Panc1 (cell line): ENCODE measurements around the gene CCND1. TPM values are rescaled to one million over a fixed set of nuclear protein-coding genes. Genes with fewer than 3 reads are reported as not detected.

ENCODE experiments used
- ATAC-seq: fragments of 200-7000 bp; cut with Tn5 transposase; 2 replicates; pipeline ENCODE4 v1.9.1; 2020; ENCODE audit warnings: mild to moderate bottlenecking, moderate library complexity
- BruUV-seq: library from RNA; stranded (reverse); fragments of 400-500 nt; replicated peaks from 2 replicates; lab custom pipeline; 2021; lab: Mats Ljungman, UMichigan
- CTCF ChIA-PET: fragments of 300-600 bp; sonication (Branson Sonifier 250); formaldehyde crosslinking; loops from one replicate; lab custom pipeline; 2022; ENCODE audit warnings: antibody characterized with exemption; lab: Charles Lee
- POLR2A ChIA-PET: fragments of 300-600 bp; sonication (Branson Sonifier 250); formaldehyde crosslinking; loops from one replicate; lab custom pipeline; 2022; ENCODE audit warnings: antibody characterized with exemption; lab: Charles Lee
- DNase-seq: peaks from one replicate; pipeline ENCODE4 v3.0.0-alpha.2; 2010; ENCODE audit warnings: low read depth, low spot score
- H3K27ac ChIP-seq: 2 replicates; pipeline ENCODE4 v1.5.1; 2011; ENCODE audit warnings: mild to moderate bottlenecking, low read length, inconsistent platforms
- H3K27me3 ChIP-seq: fragments of 200-500 bp; sonication (Bioruptor generic); 2 replicates; pipeline ENCODE4 v1.6.0; 2014; ENCODE audit warnings: low read length, inconsistent platforms; ENCODE audit not compliant: control insufficient read depth, insufficient read depth
- H3K36me3 ChIP-seq: fragments of 200-500 bp; sonication (Bioruptor generic); 2 replicates; pipeline ENCODE4 v1.5.1; 2014; ENCODE audit warnings: inconsistent platforms, mild to moderate bottlenecking, low read length, moderate library complexity; ENCODE audit not compliant: control insufficient read depth, insufficient read depth
- H3K4me1 ChIP-seq: 2 replicates; pipeline ENCODE4 v1.5.1; 2011; ENCODE audit warnings: inconsistent platforms, mild to moderate bottlenecking, low read length, moderate library complexity; ENCODE audit not compliant: control insufficient read depth, insufficient read depth
- H3K4me3 ChIP-seq, 2 experiments: 2 replicates each; pipeline ENCODE4 v1.5.1; 2011 to 2012; ENCODE audit warnings: low read depth in 2 of 2, low read length in 2 of 2, mild to moderate bottlenecking in 2 of 2, inconsistent platforms in 1 of 2, moderate library complexity in 1 of 2
- H3K9me3 ChIP-seq: fragments of 200-500 bp; sonication (Bioruptor generic); 2 replicates; pipeline ENCODE4 v1.5.1; 2014; ENCODE audit warnings: low read depth, mild to moderate bottlenecking, inconsistent platforms, low read length, moderate library complexity; ENCODE audit not compliant: control insufficient read depth, insufficient read depth
- POLR2AphosphoS5 ChIP-seq: IDR thresholded peaks from 2 replicates; pipeline ENCODE4 v1.6.1; 2012; ENCODE audit warnings: mild to moderate bottlenecking, low read depth, low read length, moderate library complexity
- SIN3A ChIP-seq: IDR thresholded peaks from 2 replicates; pipeline ENCODE4 v1.6.1; 2012; ENCODE audit warnings: low read depth, mild to moderate bottlenecking, low read length, moderate library complexity, borderline replicate concordance; ENCODE audit not compliant: insufficient read depth
- TCF7L2 ChIP-seq: IDR thresholded peaks from 2 replicates; pipeline ENCODE4 v1.6.1; 2011; ENCODE audit warnings: mild to moderate bottlenecking, low read depth, low read length, inconsistent platforms
- in situ Hi-C: cut with HindIII; loops from 2 replicates; pipeline ENCODE4 v1.10.0; 2016; ENCODE audit warnings: low sequenced_read_pairs, low pct_unique_long_range_greater_than_20kb
- intact Hi-C: fragments of 100-400 bp; cut with micrococcal nuclease; formaldehyde crosslinking; loops from one replicate; pipeline ENCODE4 v1.10.0; 2022; ENCODE audit not compliant: unreplicated experiment
- total RNA-seq: library from RNA; stranded (reverse); gene quantifications from one replicate; pipeline ENCODE4 v1.2.1, GENCODE V29; 2021; ENCODE audit not compliant: unreplicated experiment
- TF ChIP-seq, protein P1 (sequence below): fragments of 450-650 bp; IDR thresholded peaks from 2 replicates; pipeline ENCODE4 v1.5.1; 2017; ENCODE audit warnings: mild to moderate bottlenecking
- TF ChIP-seq, protein P2 (sequence below), 2 experiments: IDR thresholded peaks; 2 replicates each; pipeline ENCODE4 v1.6.1; 2011 to 2012; ENCODE audit warnings: low read depth in 2 of 2, control low read depth in 1 of 2, low read length in 1 of 2, mild to moderate bottlenecking in 1 of 2, moderate library complexity in 1 of 2; ENCODE audit not compliant: insufficient read depth in 1 of 2

The CCND1 gene
- total RNA-seq, 1 experiment from 2014 or later: 259 TPM

DNA sequence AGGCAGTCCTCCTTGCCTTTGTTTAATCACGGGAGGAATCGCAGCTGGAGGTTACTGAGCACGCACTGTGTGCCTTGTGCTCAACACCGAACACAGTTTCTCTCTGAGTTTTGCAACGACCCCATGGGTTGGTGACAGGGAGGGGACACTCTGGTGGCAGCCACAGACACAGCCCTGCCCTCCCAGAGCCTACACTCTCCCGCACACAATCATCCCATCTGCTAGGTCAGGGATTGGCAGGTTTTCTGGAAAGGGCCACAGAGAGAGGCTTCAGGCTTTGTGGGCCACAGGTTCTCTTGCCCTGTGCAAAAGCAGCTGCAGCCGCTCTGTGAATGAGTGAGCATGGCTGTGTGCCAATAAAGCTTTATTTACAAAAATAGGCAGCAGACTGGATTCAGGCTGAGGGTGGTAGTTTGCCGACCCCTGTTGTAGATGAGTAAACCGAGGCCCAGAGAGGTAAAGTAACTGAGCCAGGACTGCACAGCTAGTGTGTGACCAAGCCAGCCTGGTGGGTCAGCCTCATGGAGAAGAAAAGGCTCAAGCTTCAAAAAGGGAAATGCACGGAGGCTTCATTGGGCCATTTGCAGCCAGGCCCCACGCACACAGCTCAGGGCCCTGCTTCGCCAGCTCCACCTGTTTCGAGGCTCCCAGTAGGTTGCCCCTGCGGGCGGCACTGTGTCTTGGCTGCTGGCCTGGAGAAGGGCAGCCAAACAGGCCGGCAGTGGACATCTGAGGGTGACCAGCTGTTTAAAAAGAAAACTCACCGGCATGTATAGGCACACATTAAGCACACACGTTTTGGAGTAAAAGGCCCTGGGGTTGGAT is 17.9 kb downstream of the CCND1 start:
- BruUV-seq: no TSS peak
- no peak for DNase-seq
- no peak for TF ChIP-seq SIN3A
- TF ChIP-seq, protein P1, sequence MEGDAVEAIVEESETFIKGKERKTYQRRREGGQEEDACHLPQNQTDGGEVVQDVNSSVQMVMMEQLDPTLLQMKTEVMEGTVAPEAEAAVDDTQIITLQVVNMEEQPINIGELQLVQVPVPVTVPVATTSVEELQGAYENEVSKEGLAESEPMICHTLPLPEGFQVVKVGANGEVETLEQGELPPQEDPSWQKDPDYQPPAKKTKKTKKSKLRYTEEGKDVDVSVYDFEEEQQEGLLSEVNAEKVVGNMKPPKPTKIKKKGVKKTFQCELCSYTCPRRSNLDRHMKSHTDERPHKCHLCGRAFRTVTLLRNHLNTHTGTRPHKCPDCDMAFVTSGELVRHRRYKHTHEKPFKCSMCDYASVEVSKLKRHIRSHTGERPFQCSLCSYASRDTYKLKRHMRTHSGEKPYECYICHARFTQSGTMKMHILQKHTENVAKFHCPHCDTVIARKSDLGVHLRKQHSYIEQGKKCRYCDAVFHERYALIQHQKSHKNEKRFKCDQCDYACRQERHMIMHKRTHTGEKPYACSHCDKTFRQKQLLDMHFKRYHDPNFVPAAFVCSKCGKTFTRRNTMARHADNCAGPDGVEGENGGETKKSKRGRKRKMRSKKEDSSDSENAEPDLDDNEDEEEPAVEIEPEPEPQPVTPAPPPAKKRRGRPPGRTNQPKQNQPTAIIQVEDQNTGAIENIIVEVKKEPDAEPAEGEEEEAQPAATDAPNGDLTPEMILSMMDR: no peak
- no peak for TF ChIP-seq TCF7L2
- TF ChIP-seq, protein P2, sequence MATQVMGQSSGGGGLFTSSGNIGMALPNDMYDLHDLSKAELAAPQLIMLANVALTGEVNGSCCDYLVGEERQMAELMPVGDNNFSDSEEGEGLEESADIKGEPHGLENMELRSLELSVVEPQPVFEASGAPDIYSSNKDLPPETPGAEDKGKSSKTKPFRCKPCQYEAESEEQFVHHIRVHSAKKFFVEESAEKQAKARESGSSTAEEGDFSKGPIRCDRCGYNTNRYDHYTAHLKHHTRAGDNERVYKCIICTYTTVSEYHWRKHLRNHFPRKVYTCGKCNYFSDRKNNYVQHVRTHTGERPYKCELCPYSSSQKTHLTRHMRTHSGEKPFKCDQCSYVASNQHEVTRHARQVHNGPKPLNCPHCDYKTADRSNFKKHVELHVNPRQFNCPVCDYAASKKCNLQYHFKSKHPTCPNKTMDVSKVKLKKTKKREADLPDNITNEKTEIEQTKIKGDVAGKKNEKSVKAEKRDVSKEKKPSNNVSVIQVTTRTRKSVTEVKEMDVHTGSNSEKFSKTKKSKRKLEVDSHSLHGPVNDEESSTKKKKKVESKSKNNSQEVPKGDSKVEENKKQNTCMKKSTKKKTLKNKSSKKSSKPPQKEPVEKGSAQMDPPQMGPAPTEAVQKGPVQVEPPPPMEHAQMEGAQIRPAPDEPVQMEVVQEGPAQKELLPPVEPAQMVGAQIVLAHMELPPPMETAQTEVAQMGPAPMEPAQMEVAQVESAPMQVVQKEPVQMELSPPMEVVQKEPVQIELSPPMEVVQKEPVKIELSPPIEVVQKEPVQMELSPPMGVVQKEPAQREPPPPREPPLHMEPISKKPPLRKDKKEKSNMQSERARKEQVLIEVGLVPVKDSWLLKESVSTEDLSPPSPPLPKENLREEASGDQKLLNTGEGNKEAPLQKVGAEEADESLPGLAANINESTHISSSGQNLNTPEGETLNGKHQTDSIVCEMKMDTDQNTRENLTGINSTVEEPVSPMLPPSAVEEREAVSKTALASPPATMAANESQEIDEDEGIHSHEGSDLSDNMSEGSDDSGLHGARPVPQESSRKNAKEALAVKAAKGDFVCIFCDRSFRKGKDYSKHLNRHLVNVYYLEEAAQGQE (IDR thresholded peaks at IDR 0.05; ENCODE audit: insufficient read depth in 1 of 2, low read depth in 2 of 2, low read length in 1 of 2): no peak
- TF ChIP-seq POLR2AphosphoS5: no peak
- no peaks in the 10 kb centered on the region for H3K9me3 ChIP-seq
- peaks cover 18% of the 10 kb centered on the region for H3K4me1 ChIP-seq
- no peak overlapping the region for H3K4me3 ChIP-seq
- H3K27ac ChIP-seq: no peak overlapping the region
- H3K36me3 ChIP-seq: no peaks in the 10 kb centered on the region
- intact Hi-C loops: no loop called here
- no peak for ATAC-seq
- CTCF ChIA-PET: interaction anchor here (0.8 kb wide), 1 partner anchor 12 kb away, joined by 3 read pairs; no protein-coding TSS in a partner anchor
- no peaks in the 10 kb centered on the region for H3K27me3 ChIP-seq
- POLR2A ChIA-PET: no interaction called here
- in situ Hi-C loops: no loop called here

DNA sequence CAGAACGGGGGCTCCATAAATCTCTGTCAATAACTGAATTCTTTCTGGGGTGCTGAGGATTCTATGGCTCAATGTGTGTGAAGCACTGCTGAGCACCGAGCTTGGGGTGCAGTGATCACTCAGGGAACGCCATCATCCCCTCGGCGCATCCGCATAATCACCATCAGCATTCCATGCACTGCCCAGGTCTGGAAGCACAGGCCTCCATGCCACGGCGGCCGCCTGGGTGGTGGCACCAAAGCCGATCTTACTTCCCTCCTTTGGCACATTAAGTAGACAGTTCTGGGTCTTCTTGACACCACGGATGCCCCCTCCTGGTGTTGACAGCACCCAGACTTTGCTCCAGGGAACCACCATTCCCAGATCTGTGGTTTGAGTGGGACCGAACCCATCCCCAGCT is 18.6 kb downstream of the CCND1 start:
- no TSS peak for BruUV-seq
- Histone ChIP-seq H3K27me3 (no peaks in the 10 kb centered on the region), H3K27ac (no peak overlapping the region), H3K36me3 (no peaks in the 10 kb centered on the region), H3K4me1 (peaks cover 11% of the 10 kb centered on the region), H3K4me3 (no peak overlapping the region), H3K9me3 (no peaks in the 10 kb centered on the region)
- TF ChIP-seq, protein P1: no peak
- no peak for TF ChIP-seq POLR2AphosphoS5
- TF ChIP-seq, protein P2 (IDR thresholded peaks at IDR 0.05; ENCODE audit: insufficient read depth in 1 of 2, low read depth in 2 of 2, low read length in 1 of 2): no peak
- no peak for TF ChIP-seq SIN3A
- no peak for TF ChIP-seq TCF7L2
- intact Hi-C loops (no loop called here), in situ Hi-C loops (no loop called here)
- CTCF ChIA-PET: no interaction called here
- no peak for DNase-seq
- no peak for ATAC-seq
- POLR2A ChIA-PET: no interaction called here
